Measurements from ENCODE around the gene EID1. TPM values are rescaled to one million over a fixed set of nuclear protein-coding genes. Genes with fewer than 3 reads are reported as not detected.

The EID1 gene
- total RNA-seq, 2 experiments from 2014 or later, result 104 to 111 TPM

- no peaks in the 10 kb centered on the region for H4K20me1 ChIP-seq (ENCODE audit: insufficient read depth, low read length)
- no peak for TF ChIP-seq CTCF (conservative IDR thresholded peaks at IDR 0.05; ENCODE audit: low read length)
- TF ChIP-seq EZH2phosphoT487 (IDR thresholded peaks at IDR 0.05; ENCODE audit: borderline replicate concordance, low read depth, low read length), result no peak
- POLR2A ChIA-PET, result interaction anchor here (1.0 kb wide), 1 partner anchor 16 kb away, joined by 3 read pairs; no protein-coding TSS in a partner anchor
- H3K9me3 ChIP-seq (ENCODE audit: low read length), result no peaks in the 10 kb centered on the region
- H2AFZ ChIP-seq (ENCODE audit: low read length), result no peak overlapping the region
- no peak overlapping the region for H3K4me2 ChIP-seq (ENCODE audit: low read length)
- no TSS peak for BruUV-seq (replicated peaks)
- no peak overlapping the region for H3K27ac ChIP-seq (ENCODE audit: low read depth, low read length, poor library complexity, severe bottlenecking)
- H3K4me1 ChIP-seq (ENCODE audit: insufficient read depth, low read length, poor library complexity, severe bottlenecking), result no peaks in the 10 kb centered on the region
- intact Hi-C loops (cut with micrococcal nuclease; ENCODE audit: unreplicated experiment), result loop anchor here (10.0 kb wide), 1 partner anchor 1279 kb away; no protein-coding TSS in a partner anchor
- no peaks in the 10 kb centered on the region for H3K9me2 ChIP-seq (ENCODE audit: insufficient read depth, low read length)
- no peak for DNase-seq (ENCODE audit: low spot score)
- no peaks in the 10 kb centered on the region for H3K36me3 ChIP-seq (ENCODE audit: insufficient read depth, low read length)
- H3K4me3 ChIP-seq (ENCODE audit: low read depth, low read length, poor library complexity, severe bottlenecking), result no peak overlapping the region
- CTCF ChIA-PET (ENCODE audit: unreplicated experiment), result no interaction called here
- H3K79me2 ChIP-seq (ENCODE audit: insufficient read depth, low read depth, low read length), result no peaks in the 10 kb centered on the region
These were observed 12.4 kb upstream of the EID1 start for GRCh38 chr15:48865370-48866079.

GRCh38 chr15:48866141-48866563 lies 11.8 kb upstream of the EID1 start:
- Histone ChIP-seq H3K36me3 (ENCODE audit: insufficient read depth, low read length) (no peaks in the 10 kb centered on the region), H2AFZ (ENCODE audit: low read length) (no peak overlapping the region), H3K4me2 (ENCODE audit: low read length) (no peak overlapping the region), H3K9me3 (ENCODE audit: low read length) (no peaks in the 10 kb centered on the region), H4K20me1 (ENCODE audit: insufficient read depth, low read length) (no peaks in the 10 kb centered on the region), H3K4me3 (ENCODE audit: low read depth, low read length, poor library complexity, severe bottlenecking) (no peak overlapping the region), H3K79me2 (ENCODE audit: insufficient read depth, low read depth, low read length) (no peaks in the 10 kb centered on the region), H3K4me1 (ENCODE audit: insufficient read depth, low read length, poor library complexity, severe bottlenecking) (no peaks in the 10 kb centered on the region), H3K9me2 (ENCODE audit: insufficient read depth, low read length) (no peaks in the 10 kb centered on the region), H3K27ac (ENCODE audit: low read depth, low read length, poor library complexity, severe bottlenecking) (no peak overlapping the region)
- intact Hi-C loops (cut with micrococcal nuclease; ENCODE audit: unreplicated experiment), result loop anchor here (10.0 kb wide), 1 partner anchor 1279 kb away; no protein-coding TSS in a partner anchor
- TF ChIP-seq CTCF (conservative IDR thresholded peaks at IDR 0.05; ENCODE audit: low read length), result no peak
- no peak for TF ChIP-seq EZH2phosphoT487 (IDR thresholded peaks at IDR 0.05; ENCODE audit: borderline replicate concordance, low read depth, low read length)
- DNase-seq (ENCODE audit: low spot score), result no peak
- ChIA-PET CTCF (ENCODE audit: unreplicated experiment) (no interaction called here), POLR2A (interaction anchor here (0.7 kb wide), 1 partner anchor 15 kb away, joined by 3 read pairs; no protein-coding TSS in a partner anchor)
- BruUV-seq (replicated peaks), result no TSS peak

GRCh38 chr15:48868023-48868422 lies 9.9 kb upstream of the EID1 start:
- Histone ChIP-seq H3K79me2 (ENCODE audit: insufficient read depth, low read depth, low read length) (no peaks in the 10 kb centered on the region), H3K9me3 (ENCODE audit: low read length) (no peaks in the 10 kb centered on the region), H3K27ac (ENCODE audit: low read depth, low read length, poor library complexity, severe bottlenecking) (no peak overlapping the region), H3K9me2 (ENCODE audit: insufficient read depth, low read length) (no peaks in the 10 kb centered on the region), H3K4me2 (ENCODE audit: low read length) (no peak overlapping the region), H3K36me3 (ENCODE audit: insufficient read depth, low read length) (no peaks in the 10 kb centered on the region), H4K20me1 (ENCODE audit: insufficient read depth, low read length) (no peaks in the 10 kb centered on the region), H3K4me3 (ENCODE audit: low read depth, low read length, poor library complexity, severe bottlenecking) (no peak overlapping the region), H3K4me1 (ENCODE audit: insufficient read depth, low read length, poor library complexity, severe bottlenecking) (no peaks in the 10 kb centered on the region), H2AFZ (ENCODE audit: low read length) (no peak overlapping the region)
- ChIA-PET CTCF (ENCODE audit: unreplicated experiment) (no interaction called here), POLR2A (interaction anchor here (0.7 to 1.9 kb wide), 3 partner anchors 10 to 1108 kb away, joined by 3 to 6 read pairs (median 3); partner anchors contain the start of gene EID1)
- intact Hi-C loops (cut with micrococcal nuclease; ENCODE audit: unreplicated experiment), result loop anchor here (10.0 kb wide), 1 partner anchor 1277 kb away; no protein-coding TSS in a partner anchor
- DNase-seq (ENCODE audit: low spot score), result no peak
- BruUV-seq (replicated peaks), result no TSS peak
- TF ChIP-seq CTCF (conservative IDR thresholded peaks at IDR 0.05; ENCODE audit: low read length) (no peak), EZH2phosphoT487 (IDR thresholded peaks at IDR 0.05; ENCODE audit: borderline replicate concordance, low read depth, low read length) (no peak)
